NB4 (cell line): Measurements from ENCODE around the gene MANF.

ENCODE experiments used
- MYC ChIP-seq: IDR thresholded peaks from 2 replicates; pipeline ENCODE4 v1.6.1; 2011; ENCODE audit warnings: low read depth, low read length
- POLR2A ChIP-seq: IDR thresholded peaks from 2 replicates; pipeline ENCODE4 v1.6.1; 2011; ENCODE audit warnings: mild to moderate bottlenecking; ENCODE audit not compliant: insufficient read length; ENCODE audit errors: extremely low read depth
- TF ChIP-seq, protein P1 (sequence below): IDR thresholded peaks from one replicate; pipeline ENCODE4 v1.5.1; 2012; ENCODE audit warnings: low read depth, low read length
- TF ChIP-seq, protein P2 (sequence below): IDR thresholded peaks from 2 replicates; pipeline ENCODE4 v1.6.1; 2011; ENCODE audit warnings: low read depth, low read length

DNA sequence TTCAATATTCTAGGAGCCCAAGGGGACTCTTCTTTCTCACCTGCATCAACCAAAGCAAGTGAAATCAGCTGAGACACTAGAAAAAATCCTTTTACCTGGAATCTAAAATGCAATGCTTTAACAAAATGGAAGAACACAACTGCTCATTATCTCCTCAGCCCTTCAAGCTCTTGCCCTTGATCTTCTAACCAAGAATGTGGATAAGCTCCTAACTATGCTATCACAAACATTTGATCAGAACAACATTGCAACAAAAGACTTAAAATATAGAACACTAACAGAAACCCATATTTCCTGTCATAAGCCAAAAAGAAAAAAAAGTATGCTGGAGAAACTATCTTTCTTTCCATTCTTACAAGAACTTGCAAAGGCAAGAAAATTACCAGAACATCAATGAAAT is 18.6 kb downstream of the MANF start:
- no peak for TF ChIP-seq POLR2A
- TF ChIP-seq, protein P1, sequence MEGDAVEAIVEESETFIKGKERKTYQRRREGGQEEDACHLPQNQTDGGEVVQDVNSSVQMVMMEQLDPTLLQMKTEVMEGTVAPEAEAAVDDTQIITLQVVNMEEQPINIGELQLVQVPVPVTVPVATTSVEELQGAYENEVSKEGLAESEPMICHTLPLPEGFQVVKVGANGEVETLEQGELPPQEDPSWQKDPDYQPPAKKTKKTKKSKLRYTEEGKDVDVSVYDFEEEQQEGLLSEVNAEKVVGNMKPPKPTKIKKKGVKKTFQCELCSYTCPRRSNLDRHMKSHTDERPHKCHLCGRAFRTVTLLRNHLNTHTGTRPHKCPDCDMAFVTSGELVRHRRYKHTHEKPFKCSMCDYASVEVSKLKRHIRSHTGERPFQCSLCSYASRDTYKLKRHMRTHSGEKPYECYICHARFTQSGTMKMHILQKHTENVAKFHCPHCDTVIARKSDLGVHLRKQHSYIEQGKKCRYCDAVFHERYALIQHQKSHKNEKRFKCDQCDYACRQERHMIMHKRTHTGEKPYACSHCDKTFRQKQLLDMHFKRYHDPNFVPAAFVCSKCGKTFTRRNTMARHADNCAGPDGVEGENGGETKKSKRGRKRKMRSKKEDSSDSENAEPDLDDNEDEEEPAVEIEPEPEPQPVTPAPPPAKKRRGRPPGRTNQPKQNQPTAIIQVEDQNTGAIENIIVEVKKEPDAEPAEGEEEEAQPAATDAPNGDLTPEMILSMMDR: no peak
- no peak for TF ChIP-seq MYC
- TF ChIP-seq, protein P2, sequence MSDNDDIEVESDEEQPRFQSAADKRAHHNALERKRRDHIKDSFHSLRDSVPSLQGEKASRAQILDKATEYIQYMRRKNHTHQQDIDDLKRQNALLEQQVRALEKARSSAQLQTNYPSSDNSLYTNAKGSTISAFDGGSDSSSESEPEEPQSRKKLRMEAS: no peak
